ENCODE results near the gene RIPOR3.
"Not testable (repeated sequence)": the region's sequence is repeated elsewhere in the genome, so short reads cannot be mapped to it uniquely, and the experiment has no call there.

Gene RIPOR3

DNA sequence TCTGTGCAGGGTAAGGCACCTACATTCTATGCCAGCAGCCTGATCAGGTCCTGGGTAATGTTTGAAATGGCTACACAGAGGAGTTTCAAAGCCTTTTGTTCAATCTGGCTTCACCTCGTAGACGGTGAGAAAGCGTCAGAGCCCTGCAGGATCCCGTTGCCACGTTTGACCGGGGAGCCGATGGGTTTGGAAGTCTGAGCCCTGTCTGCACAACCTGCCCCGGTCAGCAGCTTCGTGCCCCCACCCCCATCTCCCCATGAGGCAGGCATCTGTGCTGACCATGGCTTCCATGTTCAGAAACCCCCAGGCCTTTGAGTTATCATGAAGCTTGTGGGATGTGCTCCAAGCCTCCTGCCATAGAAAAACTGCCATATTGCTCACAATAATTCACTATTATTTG lies 117.2 kb downstream of the RIPOR3 start:
- TF ChIP-seq, protein P1, sequence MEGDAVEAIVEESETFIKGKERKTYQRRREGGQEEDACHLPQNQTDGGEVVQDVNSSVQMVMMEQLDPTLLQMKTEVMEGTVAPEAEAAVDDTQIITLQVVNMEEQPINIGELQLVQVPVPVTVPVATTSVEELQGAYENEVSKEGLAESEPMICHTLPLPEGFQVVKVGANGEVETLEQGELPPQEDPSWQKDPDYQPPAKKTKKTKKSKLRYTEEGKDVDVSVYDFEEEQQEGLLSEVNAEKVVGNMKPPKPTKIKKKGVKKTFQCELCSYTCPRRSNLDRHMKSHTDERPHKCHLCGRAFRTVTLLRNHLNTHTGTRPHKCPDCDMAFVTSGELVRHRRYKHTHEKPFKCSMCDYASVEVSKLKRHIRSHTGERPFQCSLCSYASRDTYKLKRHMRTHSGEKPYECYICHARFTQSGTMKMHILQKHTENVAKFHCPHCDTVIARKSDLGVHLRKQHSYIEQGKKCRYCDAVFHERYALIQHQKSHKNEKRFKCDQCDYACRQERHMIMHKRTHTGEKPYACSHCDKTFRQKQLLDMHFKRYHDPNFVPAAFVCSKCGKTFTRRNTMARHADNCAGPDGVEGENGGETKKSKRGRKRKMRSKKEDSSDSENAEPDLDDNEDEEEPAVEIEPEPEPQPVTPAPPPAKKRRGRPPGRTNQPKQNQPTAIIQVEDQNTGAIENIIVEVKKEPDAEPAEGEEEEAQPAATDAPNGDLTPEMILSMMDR (IDR thresholded peaks at IDR 0.05; ENCODE audit: extremely low read depth, missing control alignments): no peak
- DNase-seq (ENCODE audit: low spot score): no peak

DNA sequence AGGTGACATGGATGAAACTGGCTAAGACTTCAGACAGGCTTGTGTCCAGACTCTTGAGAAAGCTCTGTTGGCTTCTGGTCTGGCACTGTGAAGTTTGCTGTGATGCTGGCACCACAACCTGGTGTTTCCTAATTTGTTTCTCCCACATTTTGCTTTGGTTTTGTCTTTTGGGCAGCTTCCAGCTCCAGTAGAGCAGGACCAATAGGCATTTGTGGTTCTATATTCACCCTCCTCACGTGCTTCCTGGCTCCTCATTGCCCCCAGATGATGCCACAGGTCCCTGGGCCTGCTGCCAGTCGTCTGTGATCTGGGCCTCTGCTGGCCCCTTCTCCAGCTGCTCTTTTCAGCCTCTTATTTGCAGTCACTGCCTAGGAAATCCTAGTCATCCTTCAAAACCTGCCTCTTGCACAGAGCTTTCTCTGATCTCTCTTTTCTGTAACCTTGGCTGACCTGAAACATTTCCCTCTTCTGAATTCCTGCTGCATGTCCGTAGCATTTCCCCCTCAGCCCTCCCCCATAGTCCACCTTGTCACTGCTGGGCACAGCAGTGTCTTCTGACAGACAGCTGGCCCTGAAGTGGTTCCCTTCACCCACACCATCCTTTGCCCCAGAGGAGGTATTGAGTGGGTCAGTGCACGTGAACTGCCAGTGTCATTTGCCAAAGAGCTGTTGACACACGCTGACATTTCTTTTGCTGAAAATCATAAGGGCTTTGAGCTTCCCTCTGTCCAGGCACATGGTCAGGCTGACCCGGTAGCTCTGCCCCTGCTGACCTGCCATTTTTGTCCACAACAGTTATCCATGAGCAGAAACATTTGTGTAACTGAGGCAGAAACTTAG lies 118.2 kb downstream of the RIPOR3 start:
- no peak for DNase-seq (ENCODE audit: low spot score)
- TF ChIP-seq, protein P1 (IDR thresholded peaks at IDR 0.05; ENCODE audit: extremely low read depth, missing control alignments): no peak

DNA sequence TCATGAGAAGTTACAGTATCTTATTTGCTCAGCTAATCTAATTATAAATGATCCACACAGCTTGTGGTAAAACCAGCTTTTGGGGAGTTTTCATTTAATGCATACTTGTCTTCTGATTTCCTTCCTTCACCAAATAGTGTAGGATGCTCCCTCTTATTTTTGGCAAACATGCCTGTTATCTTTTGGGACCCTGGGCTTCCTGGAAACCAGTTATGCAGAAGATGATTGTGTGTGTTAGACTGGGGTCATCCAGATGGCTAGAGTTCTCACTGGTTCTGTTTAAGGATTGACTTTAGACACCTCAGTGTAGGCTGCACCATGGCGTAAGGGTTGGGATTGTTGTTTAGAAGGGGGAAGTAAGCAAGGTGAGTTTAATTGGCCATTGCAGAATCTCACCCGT lies 119.9 kb downstream of the RIPOR3 start:
- no peak for DNase-seq (ENCODE audit: low spot score)
- TF ChIP-seq, protein P1 (IDR thresholded peaks at IDR 0.05; ENCODE audit: extremely low read depth, missing control alignments): no peak

DNA sequence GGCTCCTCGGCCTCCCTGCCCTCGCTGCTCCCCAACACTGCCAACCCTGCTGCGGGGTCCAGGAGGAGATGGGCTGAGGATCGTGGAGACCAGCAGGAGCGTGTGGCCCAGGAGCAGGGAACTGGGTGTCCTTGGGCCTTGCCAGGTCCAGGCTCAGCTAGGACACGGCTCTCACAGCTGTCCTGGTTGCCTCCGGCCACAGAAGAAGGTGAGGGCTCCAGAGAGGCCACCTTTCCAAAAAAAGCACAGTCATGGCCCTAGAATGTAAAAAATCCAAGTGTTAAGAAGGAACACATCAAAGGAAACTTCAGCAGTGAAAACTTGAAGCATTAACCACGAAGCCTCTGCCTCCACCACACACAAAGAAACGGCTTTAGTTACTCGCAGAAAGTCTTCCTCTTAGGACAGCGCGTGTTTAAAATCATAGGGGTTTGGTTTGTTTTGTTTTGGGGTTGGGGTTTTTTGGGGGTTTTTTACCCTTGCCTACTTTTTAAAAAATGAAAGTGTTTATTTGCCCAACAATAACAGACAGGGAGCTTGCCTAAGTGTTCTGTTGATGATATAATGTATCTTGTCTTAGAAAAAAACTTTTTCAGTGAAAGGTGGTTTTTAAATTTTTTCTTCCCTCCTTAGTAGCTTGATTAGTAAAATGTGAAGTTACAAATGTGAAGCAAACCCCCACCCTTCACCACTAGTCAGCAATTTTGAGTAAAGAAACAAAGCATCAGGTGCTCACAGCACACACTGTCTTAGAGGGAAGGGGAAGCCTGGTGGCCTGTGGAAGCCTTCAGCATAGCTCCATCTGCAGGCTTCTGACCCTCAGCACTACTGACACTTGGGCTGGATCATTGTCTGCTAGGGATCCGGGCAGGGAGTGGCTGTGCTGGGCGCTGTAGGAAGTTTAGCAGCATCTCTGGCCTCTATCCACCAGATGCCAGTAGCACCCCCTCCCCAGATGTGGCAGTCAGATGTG lies 121.2 kb downstream of the RIPOR3 start:
- peak; percentile 74 for DNase-seq (ENCODE audit: low spot score)
- TF ChIP-seq, protein P1 (IDR thresholded peaks at IDR 0.05; ENCODE audit: extremely low read depth, missing control alignments): peak; percentile 53

DNA sequence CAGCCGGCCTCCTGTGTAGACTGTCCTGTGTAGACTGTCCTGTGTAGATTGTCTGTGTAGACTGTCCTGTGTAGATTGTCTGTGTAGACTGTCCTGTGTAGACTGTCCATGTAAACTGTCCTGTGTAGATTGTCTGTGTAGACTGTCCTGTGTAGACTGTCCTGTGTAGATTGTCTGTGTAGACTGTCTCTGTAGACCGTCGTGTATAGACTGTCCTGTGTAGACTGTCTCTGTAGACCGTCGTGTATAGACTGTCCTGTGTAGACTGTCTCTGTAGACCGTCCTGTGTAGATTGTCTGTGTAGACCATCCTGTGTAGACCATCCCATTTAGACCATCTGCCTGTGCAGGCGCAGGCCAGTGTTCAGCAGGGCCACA lies 121.9 kb downstream of the RIPOR3 start:
- not testable (repeated sequence) for DNase-seq (ENCODE audit: low spot score)

DNA sequence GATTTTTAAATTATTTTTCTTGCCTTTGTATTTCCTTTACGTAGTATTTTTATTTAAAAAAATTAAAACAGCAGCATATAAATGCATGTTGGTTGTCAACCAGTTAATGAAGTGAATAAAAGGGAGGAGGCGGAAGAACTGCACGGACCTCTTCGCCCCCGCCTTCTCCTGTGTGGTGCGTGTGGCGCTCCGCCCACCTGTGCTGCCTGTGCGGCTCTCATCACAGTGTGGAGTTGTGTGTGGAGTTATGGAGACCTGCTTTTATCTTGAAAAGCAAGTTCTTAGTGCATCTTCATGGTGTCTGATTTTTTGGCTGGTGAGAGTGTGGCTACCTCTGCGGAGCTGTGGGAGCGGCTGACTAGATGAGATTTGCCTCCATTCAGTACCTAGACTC lies 122.8 kb downstream of the RIPOR3 start:
- TF ChIP-seq, protein P1 (IDR thresholded peaks at IDR 0.05; ENCODE audit: extremely low read depth, missing control alignments): no peak
- no peak for DNase-seq (ENCODE audit: low spot score)

DNA sequence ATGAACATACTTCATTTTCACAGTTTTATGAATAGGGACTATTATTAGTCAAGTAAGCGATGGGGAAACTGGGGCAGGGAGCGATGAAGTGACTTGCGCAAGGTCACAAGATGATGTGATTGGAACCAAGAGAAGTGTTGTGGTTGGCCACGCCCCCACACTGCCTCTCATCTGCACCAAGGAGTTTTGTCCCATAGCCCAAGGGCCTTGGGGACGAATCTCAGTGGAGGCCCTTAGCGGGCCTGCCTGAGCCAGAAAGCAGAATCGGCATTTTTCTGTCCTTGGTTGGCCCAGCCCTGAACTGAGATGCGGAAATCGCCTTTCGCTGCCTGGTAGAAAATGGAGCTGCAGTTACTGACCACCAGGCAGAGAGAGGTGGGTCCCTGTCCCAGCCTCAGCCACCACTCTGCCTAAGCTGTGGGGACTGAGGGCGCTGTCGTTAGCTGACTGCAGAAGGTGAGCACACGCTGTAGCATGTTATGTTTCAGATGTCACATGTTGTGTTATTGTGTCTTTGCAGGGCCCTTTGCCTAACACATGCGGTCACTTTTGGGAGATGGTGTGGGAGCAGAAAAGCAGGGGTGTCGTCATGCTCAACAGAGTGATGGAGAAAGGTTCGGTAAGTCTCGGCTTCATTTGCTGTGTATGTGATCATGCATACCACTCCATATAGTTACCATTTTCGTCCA lies 123.3 kb downstream of the RIPOR3 start:
- TF ChIP-seq, protein P1 (IDR thresholded peaks at IDR 0.05; ENCODE audit: extremely low read depth, missing control alignments): no peak

More for the DNA sequence above, 123.3 kb downstream of the RIPOR3 start:
- no peak for DNase-seq (ENCODE audit: low spot score)

All from GM20000 (cell line).